Prostate gland (tissue), 2 donors: ENCODE results near the gene ASB17. TPM values are rescaled to one million over a fixed set of nuclear protein-coding genes. Genes with fewer than 3 reads are reported as not detected.
"Not testable (repeated sequence)": the region's sequence is repeated elsewhere in the genome, so short reads cannot be mapped to it uniquely, and the experiment has no call there.

Source experiments
- DNase-seq: peaks from one replicate; pipeline ENCODE4 v3.0.0-alpha.2; 2019; ENCODE audit warnings: low spot score
- H3K27ac ChIP-seq, 2 donors: fragments of 200-600 bp; sonication (generic); 2 replicates each; pipeline ENCODE4 v1.5.1; 2017 to 2019
- H3K27me3 ChIP-seq: fragments of 200-600 bp; sonication (generic); replicated peaks from 2 replicates; pipeline ENCODE4 v1.5.1; 2019; ENCODE audit not compliant: insufficient read depth
- H3K36me3 ChIP-seq, 2 donors: fragments of 200-600 bp; sonication (generic); 1 replicate in 1 of 2; 2 replicates in 1 of 2; pipeline versions ENCODE4 v1.5.1 to v1.8.1; 2017 to 2019
- H3K4me1 ChIP-seq: fragments of 200-600 bp; sonication (generic); replicated peaks from 2 replicates; pipeline ENCODE4 v1.5.1; 2019
- H3K4me3 ChIP-seq, 2 donors: fragments of 200-600 bp; sonication (generic); 2 replicates each; pipeline ENCODE4 v1.5.1; 2017 to 2019
- H3K9me3 ChIP-seq: fragments of 200-600 bp; sonication (generic); 2 replicates; pipeline ENCODE4 v1.5.1; 2017
- POLR2A ChIP-seq: fragments of 450-650 bp; IDR thresholded peaks from one replicate; pipeline ENCODE4 v1.6.1; 2016; ENCODE audit warnings: antibody characterized with exemption, mild to moderate bottlenecking
- POLR2AphosphoS5 ChIP-seq: sonication (generic); formaldehyde crosslinking; IDR thresholded peaks from one replicate; pipeline ENCODE4 v1.6.1; 2017; ENCODE audit warnings: antibody characterized with exemption
- WGBS: methylation state at CpG from one replicate; pipeline ENCODE4 v1.1.5; 2018; 5-methylcytosine and 5-hydroxymethylcytosine counted together
- intact Hi-C: fragments of 100-400 bp; cut with DNase I; formaldehyde crosslinking; loops from one replicate; pipeline ENCODE4 v1.14.2; 2022
- total RNA-seq, 2 donors: library from RNA; depleted of rRNA; stranded (reverse); fragments of >200 nt; gene quantifications; one replicate each; pipeline ENCODE4 v1.1.0, GENCODE V29; 2016
- TF ChIP-seq, protein P1 (sequence below), 4 experiments: fragments of 200-600 bp in 2 of 4; fragments of 450-650 bp in 2 of 4; sonication (generic) in 2 of 4; IDR thresholded peaks; 1 replicate in 3 of 4; 2 replicates in 1 of 4; pipeline ENCODE4 v1.5.1; 2016 to 2019; ENCODE audit warnings: antibody characterized with exemption in 4 of 4, mild to moderate bottlenecking in 2 of 4, moderate library complexity in 2 of 4

Gene ASB17
- total RNA-seq, 2 donors from 2014 or later = 1.4 TPM; not detected in 1

DNA sequence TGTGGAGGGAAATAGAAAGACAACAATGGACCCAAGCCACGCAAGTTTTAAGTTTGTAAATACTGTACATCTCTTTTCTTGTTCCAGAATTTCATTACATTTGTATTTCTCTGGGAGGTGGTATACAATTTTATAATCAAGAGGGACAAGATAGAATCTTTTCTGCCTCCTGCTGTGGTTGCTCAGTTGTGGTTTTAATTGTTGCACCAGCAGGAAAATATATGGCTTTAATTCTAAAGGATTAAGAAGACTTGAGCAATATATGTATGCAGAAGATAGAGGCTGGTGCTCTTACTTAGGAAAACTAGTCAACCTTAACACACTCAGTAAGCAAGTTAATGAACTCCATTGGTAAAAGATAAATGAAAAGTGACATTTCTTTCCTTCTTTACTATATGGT, 19.8 kb upstream of the ASB17 start:
- Histone ChIP-seq H3K36me3 (no peaks in the 10 kb centered on the region), H3K4me3 (no peak overlapping the region), H3K9me3 (no peaks in the 10 kb centered on the region), H3K4me1 (no peaks in the 10 kb centered on the region), H3K27ac (no peak overlapping the region), H3K27me3 (no peaks in the 10 kb centered on the region)
- intact Hi-C loops = no loop called here
- 65% methylated on average over 1 of the region's 1 CpG for WGBS
- no peak for DNase-seq
- TF ChIP-seq POLR2AphosphoS5 (no peak), POLR2A (no peak)
- TF ChIP-seq, protein P1, sequence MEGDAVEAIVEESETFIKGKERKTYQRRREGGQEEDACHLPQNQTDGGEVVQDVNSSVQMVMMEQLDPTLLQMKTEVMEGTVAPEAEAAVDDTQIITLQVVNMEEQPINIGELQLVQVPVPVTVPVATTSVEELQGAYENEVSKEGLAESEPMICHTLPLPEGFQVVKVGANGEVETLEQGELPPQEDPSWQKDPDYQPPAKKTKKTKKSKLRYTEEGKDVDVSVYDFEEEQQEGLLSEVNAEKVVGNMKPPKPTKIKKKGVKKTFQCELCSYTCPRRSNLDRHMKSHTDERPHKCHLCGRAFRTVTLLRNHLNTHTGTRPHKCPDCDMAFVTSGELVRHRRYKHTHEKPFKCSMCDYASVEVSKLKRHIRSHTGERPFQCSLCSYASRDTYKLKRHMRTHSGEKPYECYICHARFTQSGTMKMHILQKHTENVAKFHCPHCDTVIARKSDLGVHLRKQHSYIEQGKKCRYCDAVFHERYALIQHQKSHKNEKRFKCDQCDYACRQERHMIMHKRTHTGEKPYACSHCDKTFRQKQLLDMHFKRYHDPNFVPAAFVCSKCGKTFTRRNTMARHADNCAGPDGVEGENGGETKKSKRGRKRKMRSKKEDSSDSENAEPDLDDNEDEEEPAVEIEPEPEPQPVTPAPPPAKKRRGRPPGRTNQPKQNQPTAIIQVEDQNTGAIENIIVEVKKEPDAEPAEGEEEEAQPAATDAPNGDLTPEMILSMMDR (IDR thresholded peaks at IDR 0.05) = no peak

DNA sequence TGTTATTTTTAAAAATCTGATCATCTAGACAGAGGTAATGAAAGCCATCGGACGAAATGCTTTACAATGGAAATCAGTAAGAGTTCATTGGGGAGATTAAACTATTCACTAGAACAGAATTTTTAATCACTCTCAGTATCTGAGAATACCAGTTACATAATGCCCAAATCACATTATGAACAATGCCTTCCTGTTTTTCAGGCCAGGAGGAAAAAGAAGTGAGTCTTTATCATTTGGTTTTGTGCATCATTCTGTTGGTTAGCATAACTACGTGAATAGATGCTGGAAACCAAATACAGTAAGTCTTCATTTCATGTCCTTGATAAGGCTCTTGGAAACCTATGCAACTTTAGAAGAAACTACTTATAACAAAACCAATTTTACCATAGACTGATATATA, 18.0 kb upstream of the ASB17 start:
- Histone ChIP-seq H3K27me3 (no peaks in the 10 kb centered on the region), H3K4me3 (no peak overlapping the region), H3K27ac (no peak overlapping the region), H3K36me3 (no peaks in the 10 kb centered on the region), H3K4me1 (no peaks in the 10 kb centered on the region), H3K9me3 (no peaks in the 10 kb centered on the region)
- TF ChIP-seq POLR2A (no peak), POLR2AphosphoS5 (no peak)
- TF ChIP-seq, protein P1 (IDR thresholded peaks at IDR 0.05) = no peak
- 94% methylated on average over 3 of the region's 3 CpGs for WGBS
- intact Hi-C loops = no loop called here
- DNase-seq = no peak

GRCh38 chr1:75943037-75943436, 10.8 kb upstream of the ASB17 start:
- H3K9me3 ChIP-seq, H3K27me3 ChIP-seq, H3K4me3 ChIP-seq, DNase-seq, intact Hi-C loops, H3K27ac ChIP-seq, H3K36me3 ChIP-seq, H3K4me1 ChIP-seq: not testable (repeated sequence)
- 79% methylated on average over 4 of the region's 4 CpGs for WGBS

DNA sequence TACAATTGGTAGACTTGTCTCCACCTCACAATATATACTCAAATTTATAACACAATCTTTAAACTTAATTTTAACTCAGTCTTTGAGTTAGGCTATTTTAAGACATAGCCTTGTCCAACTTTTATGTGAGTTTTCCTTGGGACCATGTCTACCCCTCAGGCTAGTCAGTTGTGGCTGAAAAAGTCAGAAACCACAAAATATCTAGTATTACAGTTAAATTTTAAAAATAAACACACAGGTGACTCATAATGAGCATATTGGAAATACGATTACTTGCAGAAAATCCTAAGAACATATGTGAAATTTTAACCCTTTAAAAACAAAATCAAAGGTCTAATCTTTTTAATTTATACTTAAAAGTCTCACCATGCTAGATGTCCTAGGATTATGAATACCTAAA, 4.8 kb upstream of the ASB17 start:
- H3K27me3 ChIP-seq = no peaks in the 10 kb centered on the region
- no peak overlapping the region for H3K27ac ChIP-seq
- DNase-seq = no peak
- H3K36me3 ChIP-seq = no peaks in the 10 kb centered on the region
- H3K9me3 ChIP-seq = no peaks in the 10 kb centered on the region
- no peaks in the 10 kb centered on the region for H3K4me1 ChIP-seq
- no peak overlapping the region for H3K4me3 ChIP-seq
- intact Hi-C loops = no loop called here
- no peak for TF ChIP-seq POLR2A
- TF ChIP-seq, protein P1 (IDR thresholded peaks at IDR 0.05) = no peak
- no peak for TF ChIP-seq POLR2AphosphoS5
- WGBS = 33% methylated on average over 1 of the region's 1 CpG

DNA sequence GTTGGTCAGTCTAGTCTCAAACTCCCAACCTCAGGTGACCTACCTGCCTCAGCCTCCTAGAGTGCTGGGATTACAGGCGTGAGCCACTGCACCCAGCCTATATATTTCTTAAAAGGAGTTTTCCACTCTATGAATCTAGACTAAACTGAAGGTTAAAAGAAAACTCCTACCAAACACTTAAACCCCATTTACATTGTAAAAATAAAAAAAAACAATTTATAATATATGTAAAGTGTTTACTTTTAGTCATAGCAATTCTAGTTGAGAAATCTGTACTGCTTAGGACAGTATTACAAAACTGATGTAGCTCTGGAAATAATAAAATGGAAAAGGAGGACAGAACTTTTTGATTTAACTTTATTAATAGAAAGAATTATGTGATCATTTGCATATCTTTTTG, 9.5 kb downstream of the ASB17 start:
- H3K9me3 ChIP-seq = no peaks in the 10 kb centered on the region
- H3K4me1 ChIP-seq = no peaks in the 10 kb centered on the region
- 96% methylated on average over 1 of the region's 1 CpG for WGBS
- no peak overlapping the region for H3K4me3 ChIP-seq
- intact Hi-C loops = no loop called here
- H3K27ac ChIP-seq = no peak overlapping the region
- no peaks in the 10 kb centered on the region for H3K36me3 ChIP-seq
- H3K27me3 ChIP-seq = no peaks in the 10 kb centered on the region
- TF ChIP-seq POLR2AphosphoS5 (no peak), POLR2A (no peak)
- TF ChIP-seq, protein P1 (IDR thresholded peaks at IDR 0.05) = no peak
- no peak for DNase-seq
